Skeletal muscle satellite cell (primary cell): ENCODE data around the gene APOL2. TPM values are rescaled to one million over a fixed set of nuclear protein-coding genes. Genes with fewer than 3 reads are reported as not detected.

Experiments
- H3K27me3 ChIP-seq: 2 replicates; pipeline ENCODE4 v1.7.0; 2013; ENCODE audit warnings: low read length; ENCODE audit not compliant: control insufficient read depth, insufficient read depth
- H3K36me3 ChIP-seq: 2 replicates; pipeline ENCODE4 v1.7.0; 2013; ENCODE audit warnings: mild to moderate bottlenecking, control low read depth, low read length; ENCODE audit not compliant: insufficient read depth
- H3K4me1 ChIP-seq: 2 replicates; pipeline ENCODE4 v1.7.0; 2013; ENCODE audit warnings: low read length; ENCODE audit not compliant: control insufficient read depth, insufficient read depth
- H3K4me2 ChIP-seq: 2 replicates; pipeline ENCODE4 v1.7.0; 2013; ENCODE audit warnings: mild to moderate bottlenecking, low read length
- H3K4me3 ChIP-seq: 2 replicates; pipeline ENCODE4 v1.7.0; 2013; ENCODE audit warnings: low read length
- H3K9ac ChIP-seq: 2 replicates; pipeline ENCODE4 v1.7.0; 2013; ENCODE audit warnings: mild to moderate bottlenecking, low read depth, low read length, moderate library complexity
- H3K9me3 ChIP-seq: replicated peaks from 2 replicates; pipeline ENCODE4 v1.7.0; 2013; ENCODE audit warnings: mild to moderate bottlenecking, control low read depth, low read length
- total RNA-seq: library from RNA; depleted of rRNA; stranded (reverse); fragments of >200 nt; gene quantifications from 2 replicates; pipeline ENCODE4 v1.2.3, GENCODE V29; 2012; rRNA removed

Gene APOL2
- 28.4 and 36.5 TPM in 2 replicates for total RNA-seq

DNA sequence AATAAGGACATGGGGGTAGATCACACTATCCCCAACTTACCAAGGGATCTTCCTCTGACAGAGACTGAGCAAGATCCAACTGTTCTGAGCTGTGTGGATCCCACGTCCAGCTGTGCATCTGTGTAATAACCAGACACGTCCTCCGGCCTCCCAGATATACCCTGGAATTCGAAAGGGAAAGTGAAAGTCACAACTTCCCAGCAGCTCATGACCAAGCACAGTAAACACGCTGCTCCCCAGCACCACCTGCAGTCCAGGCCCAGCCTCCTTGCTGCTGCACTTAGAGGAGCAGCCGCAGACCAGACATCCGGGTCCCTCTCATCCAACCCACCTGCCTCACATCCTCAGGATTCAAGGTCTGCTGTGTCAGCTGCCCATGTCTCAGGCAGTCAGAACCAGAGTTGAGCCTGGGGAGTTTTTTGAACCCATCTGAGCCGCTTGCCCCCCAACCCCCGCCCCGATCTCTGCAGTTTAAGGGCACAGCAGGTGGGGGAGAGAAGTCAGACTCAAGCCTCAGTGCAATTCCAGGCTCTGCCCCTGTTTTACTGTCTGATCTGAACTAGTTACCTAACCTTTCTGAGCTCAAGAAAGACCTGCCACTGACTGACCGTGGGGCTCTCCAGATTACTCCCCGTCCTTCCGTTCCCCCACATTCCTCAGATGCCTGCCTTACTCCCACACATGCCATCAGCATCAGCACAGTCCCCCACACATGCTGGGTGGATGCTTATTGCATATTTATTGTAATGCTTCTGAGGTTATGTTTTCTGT is at the start of gene APOL2:
APOL2 (minus strand) TSS at position 127 of the 771 bp plus-strand sequence. CDS start 6,365 bp downstream, outside the sequence.
- no peaks in the 10 kb centered on the region for H3K27me3 ChIP-seq
- H3K9me3 ChIP-seq: no peaks in the 10 kb centered on the region
- H3K36me3 ChIP-seq: peaks cover 4% of the 10 kb centered on the region
- peaks cover 37% of the 10 kb centered on the region for H3K4me1 ChIP-seq
- H3K4me3 ChIP-seq: peak within 1 kb of the TSS; percentile 79
- peak within 1 kb of the TSS; percentile 100 for H3K4me2 ChIP-seq
- peak within 1 kb of the TSS; percentile 84 for H3K9ac ChIP-seq

DNA sequence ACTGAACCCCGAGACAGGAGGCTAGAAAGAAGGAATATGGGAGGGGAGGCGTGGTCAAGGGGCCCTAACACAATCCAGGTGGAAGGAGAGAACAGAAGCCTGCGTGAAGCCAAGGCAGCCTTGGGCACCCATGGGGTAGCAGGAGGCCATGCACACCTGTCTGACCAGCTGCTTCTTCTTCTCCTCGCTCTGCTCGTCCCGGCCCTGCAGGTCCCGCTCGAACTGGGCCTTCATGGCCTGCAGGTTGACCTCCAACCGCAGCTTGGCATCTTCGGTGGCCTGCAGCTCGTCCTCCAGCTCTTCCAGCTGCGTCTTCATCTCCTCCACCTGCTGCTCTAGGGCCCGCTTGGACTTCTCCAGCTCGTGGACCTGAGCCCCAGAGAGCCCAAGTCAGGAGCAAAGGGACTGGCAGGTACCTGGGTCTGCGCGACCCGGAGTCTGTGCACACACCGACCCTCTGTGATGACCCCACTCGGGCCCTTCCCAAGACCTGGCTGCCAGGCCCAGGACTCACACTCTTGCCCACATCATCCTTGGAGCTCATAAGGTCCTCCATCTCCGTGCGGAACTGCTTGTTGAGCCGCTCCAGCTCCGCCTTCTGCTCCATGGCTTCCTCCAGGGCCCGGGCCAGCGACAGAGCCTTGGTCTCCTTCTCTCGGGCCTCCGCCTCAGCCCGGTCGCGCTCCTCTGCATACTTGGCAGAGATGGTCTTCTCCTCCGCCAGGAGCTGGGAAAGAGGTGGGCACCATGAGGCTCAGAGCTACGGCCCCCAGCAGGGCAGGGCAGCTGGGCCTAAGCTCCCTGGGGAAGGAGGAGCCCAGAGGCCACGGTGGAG is 49.5 kb upstream of the APOL2 start:
- Histone ChIP-seq H3K27me3 (no peaks in the 10 kb centered on the region), H3K4me3 (no peak overlapping the region), H3K36me3 (peaks cover 83% of the 10 kb centered on the region), H3K4me2 (no peak overlapping the region), H3K9me3 (no peaks in the 10 kb centered on the region), H3K9ac (no peak overlapping the region), H3K4me1 (peaks cover 12% of the 10 kb centered on the region)

GRCh38 chr22:36287881-36288515 is 48.7 kb upstream of the APOL2 start:
- H3K4me1 ChIP-seq: peaks cover 12% of the 10 kb centered on the region
- no peaks in the 10 kb centered on the region for H3K9me3 ChIP-seq
- H3K4me2 ChIP-seq: no peak overlapping the region
- no peaks in the 10 kb centered on the region for H3K27me3 ChIP-seq
- H3K9ac ChIP-seq: no peak overlapping the region
- H3K36me3 ChIP-seq: peaks cover 80% of the 10 kb centered on the region
- H3K4me3 ChIP-seq: no peak overlapping the region

- Histone ChIP-seq H3K36me3 (peaks cover 81% of the 10 kb centered on the region), H3K4me1 (peaks cover 12% of the 10 kb centered on the region), H3K9me3 (no peaks in the 10 kb centered on the region), H3K9ac (no peak overlapping the region), H3K4me3 (no peak overlapping the region), H3K4me2 (no peak overlapping the region), H3K27me3 (no peaks in the 10 kb centered on the region)
These were observed 47.0 kb upstream of the APOL2 start for GRCh38 chr22:36286096-36286957.

- Histone ChIP-seq H3K4me1 (peaks cover 12% of the 10 kb centered on the region), H3K27me3 (no peaks in the 10 kb centered on the region), H3K9ac (no peak overlapping the region), H3K9me3 (no peaks in the 10 kb centered on the region), H3K36me3 (peaks cover 87% of the 10 kb centered on the region), H3K4me2 (no peak overlapping the region), H3K4me3 (no peak overlapping the region)
These were observed 46.2 kb upstream of the APOL2 start for GRCh38 chr22:36285545-36285944.

GRCh38 chr22:36285017-36285416 is 45.7 kb upstream of the APOL2 start:
- H3K4me3 ChIP-seq: no peak overlapping the region
- H3K4me1 ChIP-seq: peaks cover 12% of the 10 kb centered on the region
- H3K9me3 ChIP-seq: no peaks in the 10 kb centered on the region
- no peaks in the 10 kb centered on the region for H3K27me3 ChIP-seq
- no peak overlapping the region for H3K4me2 ChIP-seq
- no peak overlapping the region for H3K9ac ChIP-seq
- H3K36me3 ChIP-seq: peaks cover 92% of the 10 kb centered on the region

- H3K9ac ChIP-seq: no peak overlapping the region
- H3K4me1 ChIP-seq: peaks cover 12% of the 10 kb centered on the region
- H3K27me3 ChIP-seq: no peaks in the 10 kb centered on the region
- no peak overlapping the region for H3K4me2 ChIP-seq
- no peaks in the 10 kb centered on the region for H3K9me3 ChIP-seq
- H3K36me3 ChIP-seq: peaks cover 92% of the 10 kb centered on the region
- no peak overlapping the region for H3K4me3 ChIP-seq
These were observed 44.8 kb upstream of the APOL2 start for GRCh38 chr22:36284171-36284571.

DNA sequence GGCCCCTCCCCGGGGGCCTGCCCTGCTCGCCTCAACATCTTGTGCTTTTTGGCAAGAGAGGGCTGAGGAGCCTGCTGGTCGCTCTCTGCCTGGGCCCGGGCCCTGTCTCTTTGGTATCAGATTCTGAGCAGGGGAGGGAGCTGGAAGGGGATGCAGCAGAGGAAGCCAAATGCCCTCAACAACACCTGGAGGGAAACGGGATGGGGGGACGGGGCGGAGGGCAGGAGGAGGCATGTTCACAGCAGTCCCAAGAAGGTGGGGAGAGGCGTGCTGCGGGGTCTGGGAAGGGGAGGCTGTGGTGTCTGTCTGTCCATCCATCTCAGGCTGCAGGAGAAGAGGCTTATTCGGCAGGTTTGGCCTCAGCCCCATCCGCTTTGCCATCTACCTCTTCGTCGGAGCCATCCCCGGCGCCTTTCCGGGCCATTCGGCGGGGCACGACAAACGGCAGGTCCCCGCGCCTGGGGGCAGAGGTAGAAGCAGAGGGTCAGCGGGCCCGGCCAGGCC is 43.1 kb upstream of the APOL2 start:
- Histone ChIP-seq H3K4me1 (peaks cover 12% of the 10 kb centered on the region), H3K27me3 (no peaks in the 10 kb centered on the region), H3K4me3 (no peak overlapping the region), H3K9me3 (no peaks in the 10 kb centered on the region), H3K4me2 (no peak overlapping the region), H3K9ac (no peak overlapping the region), H3K36me3 (peaks cover 78% of the 10 kb centered on the region)

- H3K9ac ChIP-seq: no peak overlapping the region
- H3K4me2 ChIP-seq: no peak overlapping the region
- no peak overlapping the region for H3K4me3 ChIP-seq
- no peaks in the 10 kb centered on the region for H3K27me3 ChIP-seq
- H3K36me3 ChIP-seq: peaks cover 73% of the 10 kb centered on the region
- no peaks in the 10 kb centered on the region for H3K9me3 ChIP-seq
- peaks cover 10% of the 10 kb centered on the region for H3K4me1 ChIP-seq
These were observed 42.5 kb upstream of the APOL2 start for GRCh38 chr22:36281781-36282327.

DNA sequence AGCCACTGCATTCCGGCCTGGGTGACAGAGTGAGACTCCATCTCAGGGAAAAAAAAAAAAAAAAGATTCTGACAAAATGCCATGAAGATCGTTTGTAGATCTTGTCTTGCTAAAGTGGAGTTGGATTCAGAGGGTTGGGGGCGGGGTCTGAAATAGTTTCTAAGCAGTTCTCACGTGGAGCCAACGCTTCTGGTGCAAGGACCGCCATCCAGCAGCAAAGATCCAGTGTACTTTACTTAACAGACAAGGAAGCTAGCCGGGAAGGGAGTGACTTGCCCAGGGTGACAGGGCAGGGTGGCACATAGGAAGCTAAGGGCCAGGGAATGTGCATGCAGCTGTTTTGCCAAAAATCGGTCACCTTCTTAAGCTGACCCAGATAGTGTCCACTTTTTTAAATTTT is 41.1 kb upstream of the APOL2 start:
- Histone ChIP-seq H3K4me2 (no peak overlapping the region), H3K4me3 (no peak overlapping the region), H3K9ac (no peak overlapping the region), H3K36me3 (peaks cover 60% of the 10 kb centered on the region), H3K4me1 (no peaks in the 10 kb centered on the region), H3K27me3 (no peaks in the 10 kb centered on the region), H3K9me3 (no peaks in the 10 kb centered on the region)
